ENCODE results near the gene RELL2.
"Not testable (repeated sequence)": the region's sequence is repeated elsewhere in the genome, so short reads cannot be mapped to it uniquely, and the experiment has no call there.

RELL2 gene

DNA sequence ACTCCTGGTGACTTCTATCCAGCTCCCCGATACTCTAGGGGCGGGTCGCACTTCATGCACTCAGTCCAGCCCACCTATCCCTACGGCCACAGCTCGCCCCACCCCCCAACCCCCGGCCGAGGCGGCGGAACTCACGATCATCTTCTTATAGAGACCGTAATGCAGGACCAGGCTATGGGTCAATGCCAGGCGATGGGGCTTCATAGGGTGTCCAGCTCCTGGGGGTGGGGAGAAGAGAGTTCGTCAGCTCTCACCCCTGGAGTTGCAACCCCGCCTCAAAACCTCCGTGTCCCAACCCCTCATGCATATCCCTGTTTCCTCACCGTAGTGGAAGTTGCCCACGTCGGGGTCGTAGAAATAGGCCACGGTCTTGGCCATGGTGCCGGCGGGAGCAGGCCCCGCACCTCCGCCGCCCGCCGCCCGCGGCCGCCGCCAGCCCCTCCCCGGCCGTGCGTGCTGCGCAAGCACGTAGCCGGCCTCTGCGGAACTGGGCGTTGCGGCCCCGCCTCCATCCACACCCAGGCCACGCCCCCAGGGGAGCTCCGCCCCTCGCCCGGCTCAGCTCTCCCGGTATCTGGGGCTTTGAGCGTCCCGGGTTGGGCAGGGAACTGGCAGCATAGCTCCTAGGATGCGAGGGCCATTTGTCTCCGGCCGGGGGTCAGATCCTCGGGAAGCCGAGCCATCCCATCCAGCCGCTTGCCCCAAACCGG, at the start of gene RELL2, which contains the start of gene HDAC3:
Gene RELL2 (plus strand): TSS at position 585 of the 710 bp plus-strand sequence. CDS start 1,229 bp downstream, outside the sequence.
Gene HDAC3 (minus strand): TSS at position 437 of the 710 bp plus-strand sequence. CDS start 59 bp downstream, at position 378.
- DNase-seq (ENCODE audit: low spot score), result peak; percentile 93

- DNase-seq (ENCODE audit: low spot score), result peak; percentile 15
Observed at GRCh38 chr5:141590127-141590526, 46.7 kb upstream of the RELL2 start.

- DNase-seq (ENCODE audit: low spot score), result no peak
Observed at GRCh38 chr5:141596867-141597266, 39.9 kb upstream of the RELL2 start.

DNA sequence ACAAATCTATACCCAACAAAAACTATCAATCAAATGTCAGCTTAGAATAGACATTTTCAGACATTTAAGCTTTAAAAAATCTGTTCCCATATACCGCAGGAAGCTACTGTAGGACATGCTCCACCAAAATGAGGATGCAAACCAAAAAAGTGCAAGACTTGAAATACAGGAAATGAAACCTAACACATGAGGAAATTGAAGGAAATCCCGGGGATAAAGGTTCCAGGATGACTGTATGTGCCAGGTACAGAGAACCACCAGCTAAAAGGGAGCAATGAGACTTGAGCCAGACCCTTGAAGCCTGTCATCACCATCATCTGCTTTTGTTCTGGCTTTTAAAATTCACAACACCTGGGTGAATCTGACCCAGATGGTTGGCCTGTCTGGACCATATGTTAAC, 39.4 kb upstream of the RELL2 start:
- no peak for DNase-seq (ENCODE audit: low spot score)

DNA sequence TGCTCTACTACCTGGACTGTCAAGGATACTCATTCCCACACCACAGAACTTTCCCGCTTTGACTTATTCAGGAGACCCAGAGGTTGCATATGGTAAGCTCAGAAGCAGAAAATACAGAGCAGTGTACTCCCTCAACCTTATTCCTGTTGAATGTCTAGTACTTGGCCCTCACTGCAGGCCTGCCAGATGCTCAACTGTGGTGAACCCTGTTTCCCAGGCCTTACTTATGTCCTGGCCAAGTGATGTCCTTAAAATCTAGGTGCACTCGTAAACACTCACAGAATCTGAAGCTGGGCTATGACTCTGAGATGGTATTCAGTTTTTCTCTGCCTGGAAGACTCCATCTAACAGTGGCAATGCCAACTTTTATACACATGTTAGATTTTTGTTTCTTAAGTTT, 39.0 kb upstream of the RELL2 start:
- DNase-seq (ENCODE audit: low spot score), result no peak

DNA sequence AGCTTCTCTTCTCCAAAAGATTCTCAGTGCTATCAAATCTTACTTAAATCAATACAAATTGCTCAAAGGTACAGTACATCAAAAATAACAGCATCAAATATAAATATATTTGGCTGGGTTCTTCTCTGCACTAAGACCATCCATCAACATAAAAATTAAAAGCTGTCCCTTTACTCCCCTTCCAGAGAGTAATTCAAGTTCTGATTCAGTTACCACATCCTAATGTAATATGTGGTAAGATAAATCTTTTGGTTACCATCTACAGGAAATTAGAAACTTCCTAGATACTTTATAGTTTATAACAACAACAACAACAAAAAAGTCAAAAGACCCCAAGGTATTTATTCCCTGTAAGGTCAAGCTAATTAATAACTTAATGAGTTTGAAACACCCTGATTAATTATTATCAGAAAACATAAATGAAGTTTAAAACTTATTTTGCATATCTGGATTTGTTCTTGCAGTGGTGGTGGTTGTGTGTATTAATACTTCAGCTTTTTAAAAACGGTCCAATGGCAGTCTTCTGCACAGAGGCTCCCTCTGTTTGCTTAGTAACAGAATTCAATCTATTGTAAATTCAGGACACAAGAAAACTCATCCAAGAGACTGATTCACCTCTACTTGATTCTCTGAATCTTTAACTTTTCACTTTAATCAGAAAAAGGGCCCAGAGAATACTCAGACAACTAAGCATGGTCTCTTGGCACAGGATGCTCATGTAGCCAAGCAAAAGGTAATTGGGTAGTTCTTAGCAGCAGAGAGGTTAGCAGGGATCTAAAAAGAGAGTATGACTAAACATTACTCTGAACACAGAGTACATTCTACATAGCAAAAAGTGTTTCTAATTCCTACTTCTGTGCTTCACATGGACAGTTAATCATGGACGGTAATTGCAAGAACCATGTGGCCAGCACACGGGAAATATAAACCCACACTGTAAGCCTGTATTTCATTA, 38.1 kb upstream of the RELL2 start:
- no peak for DNase-seq (ENCODE audit: low spot score)

DNA sequence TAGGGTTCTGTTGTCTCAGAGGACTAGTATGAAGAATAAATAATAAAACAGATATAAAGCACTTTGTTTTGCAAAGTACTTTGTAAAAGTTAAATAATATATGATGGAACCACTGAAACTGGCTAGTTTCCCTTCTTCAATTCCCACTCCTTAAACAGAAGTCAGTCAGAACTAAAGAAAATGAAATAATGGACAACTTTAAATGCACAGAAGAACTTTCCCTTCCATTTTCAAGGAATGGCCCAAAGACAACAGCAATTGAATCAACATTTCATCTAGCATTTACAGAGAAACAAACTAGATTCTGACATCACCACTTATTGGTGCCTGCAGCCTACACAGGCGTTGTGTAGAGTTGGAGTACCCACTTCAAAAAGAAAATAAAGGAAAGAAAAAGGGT, 34.2 kb upstream of the RELL2 start:
- no peak for DNase-seq (ENCODE audit: low spot score)

- peak; percentile 12 for DNase-seq (ENCODE audit: low spot score)
Observed at GRCh38 chr5:141603923-141604717, 32.7 kb upstream of the RELL2 start.

DNA sequence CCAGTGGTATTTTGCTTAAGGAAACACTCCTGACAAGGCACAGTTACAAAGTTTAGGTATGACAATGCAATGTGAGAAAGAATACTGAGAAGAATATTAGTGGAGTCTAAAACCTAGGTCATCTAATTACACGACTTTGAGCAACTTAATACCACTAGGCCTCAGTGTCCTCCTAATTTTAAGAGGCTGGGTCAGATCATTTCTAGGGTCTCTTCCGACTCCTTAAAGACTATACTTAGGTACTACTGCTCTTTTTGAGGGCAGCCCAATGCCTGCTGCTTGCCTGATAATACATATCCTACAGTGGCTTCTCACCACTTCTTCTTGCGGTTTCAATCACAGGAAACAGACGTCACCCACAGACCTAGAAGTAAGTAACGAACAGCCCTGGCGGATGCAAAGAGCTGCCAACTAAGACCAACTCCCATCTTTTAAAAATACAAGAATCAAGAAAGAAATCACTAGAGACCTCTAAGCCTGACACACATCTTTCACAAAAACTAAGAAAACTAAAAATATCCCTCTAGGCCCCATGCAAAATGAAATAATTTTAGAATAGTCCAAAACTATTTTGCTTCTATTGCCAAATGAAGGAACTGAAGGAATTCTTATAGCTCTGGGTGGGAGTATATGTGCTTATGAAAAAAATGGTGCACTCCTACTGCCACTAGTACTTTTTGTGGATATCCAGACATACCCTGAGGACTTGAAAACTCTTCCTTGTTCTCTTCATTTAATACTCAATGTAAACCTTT, 31.1 kb upstream of the RELL2 start:
- DNase-seq (ENCODE audit: low spot score), result no peak

- DNase-seq (ENCODE audit: low spot score), result no peak
Observed at GRCh38 chr5:141608046-141608445, 28.8 kb upstream of the RELL2 start.

DNA sequence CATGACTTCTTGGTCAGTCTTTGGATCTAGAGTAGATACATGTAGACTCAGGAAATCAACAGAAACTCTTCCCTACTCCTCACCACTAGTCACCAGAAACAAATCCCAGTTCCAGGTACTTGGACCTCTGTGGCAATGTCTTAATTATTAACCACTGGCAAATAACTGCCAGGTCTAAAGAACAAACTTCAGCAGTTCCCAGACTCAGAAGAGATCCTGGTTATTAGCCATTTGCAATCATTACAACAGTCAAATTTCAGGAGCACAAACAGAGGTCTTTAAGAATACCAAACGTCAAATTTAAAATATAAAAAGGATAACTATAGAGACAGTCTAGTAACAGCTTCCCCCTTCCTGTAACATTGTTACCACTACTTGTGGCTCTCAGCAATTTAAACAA, 28.2 kb upstream of the RELL2 start:
- DNase-seq (ENCODE audit: low spot score), result peak; percentile 34

DNA sequence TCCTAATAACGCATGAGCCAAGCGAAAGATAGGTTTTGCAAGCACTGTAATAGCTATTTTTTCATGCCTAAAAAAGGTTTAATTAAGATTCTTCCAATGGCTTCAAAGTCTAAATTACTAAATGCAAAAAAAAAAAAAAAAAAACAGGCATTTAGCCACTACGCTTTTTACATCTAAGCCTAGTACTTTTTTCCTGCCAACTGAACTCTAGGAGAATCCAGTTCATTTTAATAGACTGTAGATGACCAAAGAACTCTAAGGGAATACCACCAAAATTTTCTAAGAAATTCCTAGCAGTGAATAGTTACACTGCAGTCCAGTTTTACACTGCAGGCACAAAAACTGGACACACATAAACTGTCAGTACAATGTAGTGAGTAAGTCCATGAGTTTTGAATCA, 27.8 kb upstream of the RELL2 start:
- DNase-seq (ENCODE audit: low spot score), result no peak

DNA sequence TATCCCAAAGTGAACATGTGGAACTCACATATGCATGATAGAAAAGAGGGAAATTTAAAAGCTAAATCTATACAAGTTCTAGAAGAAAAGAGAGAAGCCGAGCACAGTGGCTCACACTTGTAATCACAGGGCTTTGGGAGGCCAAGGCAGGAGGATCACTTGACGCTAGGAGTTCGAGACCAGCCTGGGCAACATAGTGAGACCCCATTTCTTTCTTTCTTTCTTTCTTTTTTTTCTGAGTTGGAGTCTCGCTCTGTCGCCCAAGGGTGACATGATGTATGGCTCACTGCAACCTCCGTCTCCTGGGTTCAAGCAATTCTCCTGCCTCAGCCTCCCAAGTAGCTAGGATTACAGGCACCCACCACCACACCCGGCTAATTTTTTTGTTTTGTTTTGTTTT, 26.9 kb upstream of the RELL2 start:
- not testable (repeated sequence) for DNase-seq (ENCODE audit: low spot score)

- no peak for DNase-seq (ENCODE audit: low spot score)
Observed at GRCh38 chr5:141611289-141611688, 25.5 kb upstream of the RELL2 start.

DNA sequence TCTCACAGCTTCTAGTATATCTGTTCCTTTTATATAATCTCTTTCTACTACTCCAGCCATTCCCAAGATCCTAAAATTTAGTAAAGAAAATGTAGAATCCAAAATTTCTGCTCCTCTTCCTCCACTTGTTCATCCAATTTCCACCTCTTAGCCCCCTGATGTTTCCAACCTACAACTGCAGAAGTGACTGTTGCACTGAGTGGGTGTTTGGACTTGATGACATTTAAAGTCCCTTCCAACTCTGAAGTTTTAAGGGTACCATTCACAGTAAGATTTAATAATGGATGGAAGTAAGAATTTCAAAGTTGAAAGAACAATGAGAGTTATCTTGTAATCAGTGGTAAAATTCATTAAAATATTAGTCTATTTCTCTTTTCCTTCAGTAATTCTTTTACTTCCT, 23.5 kb upstream of the RELL2 start:
- DNase-seq (ENCODE audit: low spot score), result no peak

DNA sequence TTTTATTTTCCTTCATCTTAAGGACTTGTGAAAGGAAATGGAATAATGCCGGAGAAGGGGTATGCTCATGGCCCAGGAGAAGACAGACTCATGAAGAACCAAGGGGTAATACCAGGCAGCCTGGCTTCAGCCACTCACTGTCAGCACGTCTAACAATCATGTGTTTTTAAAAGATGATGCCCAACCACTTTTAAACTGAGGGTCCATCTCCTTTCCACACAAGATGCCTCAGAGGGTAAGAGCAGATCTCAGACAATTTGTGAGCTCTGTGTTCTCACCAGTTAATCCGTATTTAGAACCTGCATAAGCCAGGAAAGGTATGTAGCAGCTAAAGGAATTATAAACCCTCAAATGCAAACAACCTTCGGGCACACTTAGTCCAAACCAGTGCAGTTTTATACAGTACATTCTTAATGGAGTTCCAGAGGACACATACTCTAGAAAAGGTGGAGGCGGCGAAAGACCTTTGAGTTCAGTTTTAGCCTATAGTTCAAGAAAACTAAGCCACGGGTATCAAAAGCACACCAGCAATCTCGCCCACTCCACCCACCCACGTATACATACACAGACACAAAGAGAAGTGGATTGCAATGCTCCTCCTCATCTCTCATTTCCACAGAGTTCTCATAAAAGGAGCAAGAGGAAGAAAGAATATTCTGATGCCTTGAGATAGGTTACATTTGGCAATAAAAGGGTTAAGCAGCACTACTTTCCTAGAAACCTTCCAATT, 20.6 kb upstream of the RELL2 start:
- no peak for DNase-seq (ENCODE audit: low spot score)

DNA sequence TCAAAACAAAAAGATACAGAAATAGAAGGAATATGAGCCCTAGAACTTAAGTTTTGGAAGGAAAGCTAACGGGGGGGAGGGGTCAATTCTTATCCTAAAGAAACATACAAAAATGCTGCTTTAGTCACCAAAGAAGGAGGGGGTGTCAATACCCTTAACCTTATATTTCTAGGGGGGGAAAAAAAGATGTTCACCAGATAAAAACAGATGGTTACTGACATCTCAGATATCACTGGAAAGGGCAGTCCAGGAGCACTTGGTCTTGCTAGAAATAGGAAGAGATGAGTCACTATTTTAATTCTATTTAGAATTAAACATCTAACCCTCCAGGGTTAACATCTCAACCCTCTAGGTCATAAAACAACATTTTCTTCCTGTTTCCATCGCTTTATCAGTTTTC, 19.7 kb upstream of the RELL2 start:
- DNase-seq (ENCODE audit: low spot score), result no peak

DNA sequence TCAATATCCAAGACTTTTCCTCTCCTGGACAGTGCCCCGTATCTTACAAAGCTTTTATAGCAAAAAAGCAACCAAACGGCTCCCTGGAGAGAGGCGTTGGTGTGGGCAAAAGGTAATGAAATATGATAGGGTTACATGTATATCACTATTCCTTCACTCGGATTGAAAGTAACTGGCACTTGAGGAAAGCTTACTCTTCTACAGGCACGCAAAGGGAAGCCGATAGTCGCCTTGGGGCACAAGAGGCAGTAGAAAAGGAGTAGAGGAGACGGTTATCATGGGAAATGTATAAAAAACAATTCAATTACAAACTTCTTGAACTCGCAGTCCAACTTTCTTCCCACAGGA, 19.1 kb upstream of the RELL2 start:
- DNase-seq (ENCODE audit: low spot score), result no peak

- DNase-seq (ENCODE audit: low spot score), result peak; percentile 58
Observed at GRCh38 chr5:141618030-141618803, 18.6 kb upstream of the RELL2 start.

Measured in HuH-7 (cell line).